ENCODE measurements around the gene GTF2F1. TPM values are rescaled to one million over a fixed set of nuclear protein-coding genes. Genes with fewer than 3 reads are reported as not detected.
A peak's percentile ranks its signal among the peaks of the same experiment; 100 is the strongest.
"Not testable (repeated sequence)": the region's sequence is repeated elsewhere in the genome, so short reads cannot be mapped to it uniquely, and the experiment has no call there.

GTF2F1 gene
- total RNA-seq, 2 donors from 2014 or later: 78.9 to 87.5 TPM

DNA sequence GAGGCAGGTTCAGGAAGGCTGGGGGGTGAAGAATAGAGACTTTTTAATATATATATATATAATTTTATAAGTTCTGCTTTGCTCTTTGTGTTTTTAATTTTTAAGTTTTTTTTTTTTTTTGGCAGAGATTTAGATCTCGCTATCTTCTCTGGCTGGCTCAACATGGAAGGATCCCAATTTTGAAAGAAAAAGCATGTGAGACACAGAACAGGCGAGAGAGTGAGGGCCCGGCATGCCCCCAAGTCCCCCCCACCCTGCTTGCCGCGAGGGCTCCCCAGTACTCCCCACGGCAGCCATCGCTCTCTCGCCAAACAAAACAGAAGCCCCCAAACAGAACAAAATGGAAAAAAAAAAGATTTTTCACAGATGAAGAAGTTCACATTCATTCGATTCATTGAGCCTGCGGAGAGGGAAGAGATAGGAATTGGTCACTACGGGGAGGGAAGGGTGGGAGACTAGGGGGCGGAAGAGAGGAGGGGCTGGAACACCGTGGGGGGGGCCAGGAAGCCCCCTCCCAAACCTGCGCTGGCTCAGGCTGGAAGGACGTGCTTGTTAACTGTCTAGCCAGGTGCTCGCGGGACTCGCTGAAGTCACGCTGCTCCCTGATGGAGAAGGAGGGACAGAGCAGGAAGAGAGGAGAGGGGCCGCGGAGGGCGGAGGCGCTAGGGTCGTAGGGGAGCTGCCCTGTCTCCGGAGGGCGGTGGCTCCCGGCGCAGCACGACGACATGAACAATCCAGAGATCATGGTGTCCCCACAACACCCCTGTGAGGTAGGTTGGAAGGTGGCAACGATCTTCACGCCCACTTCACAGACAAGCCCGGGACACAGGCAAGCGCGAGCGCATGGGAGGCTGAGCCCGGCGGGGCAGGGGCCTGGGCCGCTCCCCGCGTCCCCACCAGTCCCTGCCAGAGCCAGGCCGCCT, 21.0 kb upstream of the GTF2F1 start:
- Mint-ChIP-seq H3K27ac (no peak overlapping the region), H3K4me1 (ENCODE audit: low read depth) (no peaks in the 10 kb centered on the region), H3K9me3 (no peaks in the 10 kb centered on the region), H3K36me3 (ENCODE audit: insufficient read depth in 2 of 2) (peaks cover 0 to 5% of the 10 kb centered on the region in 2 donors), H3K27me3 (ENCODE audit: low read depth) (no peaks in the 10 kb centered on the region), H3K4me3 (no peak overlapping the region)
- DNase-seq (no peak), ATAC-seq (replicated peaks in 1 of 2) (no peak)

DNA sequence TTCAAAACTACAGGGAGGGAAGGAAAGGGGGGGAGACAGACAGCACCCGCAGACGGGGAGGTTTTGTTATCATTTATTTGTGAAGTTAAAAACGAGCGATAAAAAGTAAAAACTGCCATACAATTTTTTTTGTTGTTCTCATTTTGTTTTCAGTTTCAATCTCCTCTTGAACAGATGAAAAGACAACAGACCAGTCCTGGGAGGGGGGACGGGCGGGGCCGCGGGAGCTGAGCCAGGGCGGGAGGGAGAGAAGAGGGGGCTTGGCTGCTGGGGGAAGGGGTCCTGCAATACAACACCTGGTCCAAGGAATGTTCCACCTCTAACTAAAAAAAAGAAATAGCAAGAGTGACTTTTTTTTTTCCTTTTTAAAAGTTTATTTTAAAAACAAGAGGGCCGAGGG, 20.3 kb upstream of the GTF2F1 start:
- no peak for ATAC-seq (replicated peaks in 1 of 2)

DNA sequence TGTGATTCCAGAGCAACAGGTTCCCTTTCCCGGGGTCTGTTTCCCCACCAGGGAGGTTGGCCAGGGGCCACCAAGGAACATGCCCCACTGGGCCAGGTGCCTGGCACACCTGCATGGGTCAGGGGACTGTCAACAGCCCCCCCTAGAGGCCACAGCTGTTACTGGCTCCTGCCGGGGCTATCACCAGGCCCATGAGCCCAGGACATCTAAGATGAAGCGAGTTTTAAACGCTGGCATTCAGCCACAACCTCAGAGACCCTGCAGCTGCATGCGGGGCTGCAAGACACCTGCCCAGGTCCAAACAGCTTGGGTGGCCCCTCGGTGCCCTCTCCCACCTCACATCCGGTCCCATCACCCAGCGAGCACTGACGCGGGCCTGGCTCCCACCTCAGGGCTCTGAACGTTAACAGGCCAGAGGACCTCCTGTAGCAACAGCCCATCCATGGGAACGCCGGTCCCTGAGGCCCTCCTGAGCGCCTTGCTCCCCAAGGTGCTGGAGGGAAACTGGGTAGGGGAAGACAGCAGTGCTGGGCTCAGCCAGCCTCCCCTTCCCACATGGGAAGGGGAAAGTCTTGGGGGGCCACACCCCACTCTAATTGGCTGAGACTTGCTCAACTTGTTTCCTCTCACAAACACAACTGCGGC, 19.6 kb upstream of the GTF2F1 start:
- Mint-ChIP-seq H3K4me1 (ENCODE audit: low read depth) (no peaks in the 10 kb centered on the region), H3K27me3 (ENCODE audit: low read depth) (no peaks in the 10 kb centered on the region), H3K27ac (no peak overlapping the region), H3K4me3 (no peak overlapping the region), H3K36me3 (ENCODE audit: insufficient read depth in 2 of 2) (peaks cover 0 to 3% of the 10 kb centered on the region in 2 donors), H3K9me3 (no peaks in the 10 kb centered on the region)
- DNase-seq (peak; percentile 61 to 65), ATAC-seq (replicated peaks in 1 of 2) (peak; percentile 63 to 71)

More for the DNA sequence above, 20.3 kb upstream of the GTF2F1 start:
- Mint-ChIP-seq H3K4me3 (no peak overlapping the region), H3K36me3 (ENCODE audit: insufficient read depth in 2 of 2) (peaks cover 0 to 3% of the 10 kb centered on the region in 2 donors), H3K27ac (no peak overlapping the region), H3K4me1 (ENCODE audit: low read depth) (no peaks in the 10 kb centered on the region), H3K27me3 (ENCODE audit: low read depth) (no peaks in the 10 kb centered on the region), H3K9me3 (no peaks in the 10 kb centered on the region)
- no peak for DNase-seq

DNA sequence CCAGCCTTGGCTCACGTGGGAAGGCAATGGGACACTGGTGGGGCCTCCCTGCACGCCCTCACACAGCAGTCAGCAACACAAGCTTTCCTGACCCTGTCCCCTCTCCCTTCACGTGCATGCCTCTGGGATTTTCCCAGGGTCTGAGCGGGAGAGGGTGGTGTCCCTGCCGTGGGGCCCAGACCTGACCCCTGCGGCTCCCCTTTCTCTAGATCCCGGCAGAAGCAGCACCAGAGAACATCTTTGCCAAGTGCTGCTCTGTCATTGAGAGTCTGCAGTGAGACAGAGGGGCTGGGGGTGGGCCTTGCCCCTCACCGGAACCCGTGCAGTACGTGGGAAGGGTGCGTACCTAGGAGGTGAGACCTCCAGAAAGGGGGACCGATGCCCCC, 19.1 kb upstream of the GTF2F1 start:
- ATAC-seq (replicated peaks in 1 of 2) (peak; percentile 6 to 17), DNase-seq (no peak)
- peaks cover 0 to 1% of the 10 kb centered on the region in 2 donors for H3K36me3 Mint-ChIP-seq (ENCODE audit: insufficient read depth in 2 of 2)
- no peaks in the 10 kb centered on the region for H3K4me1 Mint-ChIP-seq (ENCODE audit: low read depth)
- no peaks in the 10 kb centered on the region for H3K9me3 Mint-ChIP-seq
- no peak overlapping the region for H3K4me3 Mint-ChIP-seq
- H3K27ac Mint-ChIP-seq: no peak overlapping the region
- H3K27me3 Mint-ChIP-seq (ENCODE audit: low read depth): no peaks in the 10 kb centered on the region

DNA sequence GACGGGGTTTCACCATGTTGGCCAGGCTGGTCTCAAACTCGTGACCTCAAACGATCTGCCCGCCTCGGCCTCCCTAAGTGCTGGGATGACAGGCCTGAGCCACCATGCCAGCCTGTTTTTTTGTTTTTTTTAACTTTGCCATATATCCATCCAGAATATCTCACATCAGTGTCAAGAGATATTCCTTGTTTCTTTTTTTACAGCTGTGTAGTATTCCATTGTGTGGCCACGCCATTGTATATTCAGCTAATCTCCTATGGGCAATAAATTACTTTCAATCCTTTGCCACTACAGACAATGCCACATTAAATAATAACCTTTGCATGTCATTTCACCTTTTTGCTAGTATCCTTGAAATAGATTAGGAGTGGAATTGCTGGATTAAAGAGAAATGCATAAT, 16.4 kb upstream of the GTF2F1 start:
- H3K36me3 Mint-ChIP-seq (ENCODE audit: insufficient read depth in 2 of 2): peaks cover 0 to 1% of the 10 kb centered on the region in 2 donors

DNA sequence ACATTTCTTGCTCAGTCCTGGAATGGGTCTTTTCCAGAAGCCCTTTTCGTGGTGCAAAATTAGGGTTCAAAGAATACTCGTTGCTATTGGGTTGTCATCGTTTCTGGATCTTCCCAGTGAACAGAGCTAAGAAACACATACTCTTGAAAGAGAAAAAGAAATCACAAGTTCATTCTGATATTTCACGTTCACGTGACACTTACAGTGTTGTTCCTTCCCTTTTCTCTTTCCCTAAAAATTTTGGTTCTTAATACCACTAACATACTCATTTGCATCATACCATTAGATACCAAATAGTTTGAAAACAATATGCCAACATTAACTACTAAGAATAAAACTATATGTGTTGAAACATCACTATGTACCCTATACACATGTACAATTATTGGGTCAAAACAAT, 13.4 kb upstream of the GTF2F1 start:
- ATAC-seq (replicated peaks in 1 of 2) (no peak), DNase-seq (no peak)
- Mint-ChIP-seq H3K4me3 (no peak overlapping the region), H3K36me3 (ENCODE audit: insufficient read depth in 2 of 2) (no peaks in the 10 kb centered on the region), H3K9me3 (no peaks in the 10 kb centered on the region), H3K27ac (no peak overlapping the region), H3K4me1 (ENCODE audit: low read depth) (no peaks in the 10 kb centered on the region), H3K27me3 (ENCODE audit: low read depth) (no peaks in the 10 kb centered on the region)

More for the DNA sequence above, 16.4 kb upstream of the GTF2F1 start:
- no peak for ATAC-seq (replicated peaks in 1 of 2)
- DNase-seq: no peak
- Mint-ChIP-seq H3K27ac (no peak overlapping the region), H3K27me3 (ENCODE audit: low read depth) (no peaks in the 10 kb centered on the region), H3K4me3 (no peak overlapping the region), H3K9me3 (no peaks in the 10 kb centered on the region), H3K4me1 (ENCODE audit: low read depth) (no peaks in the 10 kb centered on the region)

DNA sequence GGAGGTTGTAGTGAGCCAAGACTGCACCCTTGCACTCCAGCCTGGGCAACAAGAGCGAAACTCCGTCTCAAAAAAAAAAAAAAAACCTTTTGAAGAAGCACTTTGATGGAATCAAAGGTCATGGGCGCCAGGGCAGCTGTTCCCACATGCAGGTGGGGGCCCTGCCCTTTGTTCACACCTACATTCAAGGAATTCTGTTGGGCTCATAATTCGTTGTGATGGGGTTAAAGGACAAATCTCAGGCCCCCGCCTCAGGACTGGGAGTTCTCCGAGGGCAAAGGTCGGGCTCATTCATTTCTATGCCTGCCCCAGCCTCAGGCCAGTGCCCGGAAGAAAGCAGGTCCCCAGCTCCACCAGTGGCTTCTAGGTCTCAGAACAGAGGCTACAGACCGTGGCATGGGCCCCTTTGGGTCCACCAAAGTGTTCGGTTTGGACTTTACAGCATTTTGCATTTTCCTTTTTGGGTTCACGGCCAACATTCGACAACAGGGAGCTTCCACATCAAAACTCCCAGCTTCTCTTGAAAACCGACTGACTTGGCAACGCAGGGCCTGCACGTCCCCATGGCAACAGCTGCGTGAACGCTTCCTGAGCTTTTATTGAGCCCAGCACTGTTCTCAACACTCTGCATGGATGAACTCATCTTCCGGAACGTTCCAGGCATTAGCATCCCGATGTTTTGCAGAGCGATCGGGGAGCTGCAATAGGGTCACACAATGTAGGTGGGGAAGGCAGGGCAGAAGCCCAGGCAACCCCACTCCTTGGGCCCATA, 10.1 kb upstream of the GTF2F1 start:
- Mint-ChIP-seq H3K4me1 (ENCODE audit: low read depth) (no peaks in the 10 kb centered on the region), H3K27ac (no peak overlapping the region), H3K4me3 (no peak overlapping the region), H3K9me3 (no peaks in the 10 kb centered on the region), H3K27me3 (ENCODE audit: low read depth) (no peaks in the 10 kb centered on the region), H3K36me3 (ENCODE audit: insufficient read depth in 2 of 2) (no peaks in the 10 kb centered on the region)
- DNase-seq (no peak), ATAC-seq (replicated peaks in 1 of 2) (no peak)

DNA sequence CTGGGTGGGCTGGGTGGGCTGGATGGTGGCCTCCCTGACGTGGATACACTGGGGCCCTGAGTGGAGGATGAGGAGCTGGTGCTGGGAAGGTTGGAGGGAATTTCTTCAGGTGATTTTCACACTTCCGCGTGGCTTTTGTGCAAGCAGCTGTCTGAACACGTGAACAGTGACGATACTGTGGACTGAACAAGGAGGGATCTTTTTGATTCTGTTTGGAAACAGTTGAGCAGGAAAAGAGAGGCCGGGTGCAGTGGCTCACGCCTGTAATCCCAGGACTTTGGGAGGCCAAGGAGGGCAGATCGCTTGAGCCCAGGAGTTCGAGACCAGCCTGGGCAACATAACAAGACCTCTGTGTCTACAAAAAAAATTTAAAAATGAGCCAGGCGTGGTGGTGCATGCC, 9.1 kb upstream of the GTF2F1 start:
- Mint-ChIP-seq H3K27me3 (ENCODE audit: low read depth) (no peaks in the 10 kb centered on the region), H3K4me1 (ENCODE audit: low read depth) (no peaks in the 10 kb centered on the region), H3K36me3 (ENCODE audit: insufficient read depth in 2 of 2) (no peaks in the 10 kb centered on the region), H3K27ac (no peak overlapping the region), H3K9me3 (no peaks in the 10 kb centered on the region), H3K4me3 (no peak overlapping the region)
- no peak for ATAC-seq (replicated peaks in 1 of 2)
- DNase-seq: no peak

DNA sequence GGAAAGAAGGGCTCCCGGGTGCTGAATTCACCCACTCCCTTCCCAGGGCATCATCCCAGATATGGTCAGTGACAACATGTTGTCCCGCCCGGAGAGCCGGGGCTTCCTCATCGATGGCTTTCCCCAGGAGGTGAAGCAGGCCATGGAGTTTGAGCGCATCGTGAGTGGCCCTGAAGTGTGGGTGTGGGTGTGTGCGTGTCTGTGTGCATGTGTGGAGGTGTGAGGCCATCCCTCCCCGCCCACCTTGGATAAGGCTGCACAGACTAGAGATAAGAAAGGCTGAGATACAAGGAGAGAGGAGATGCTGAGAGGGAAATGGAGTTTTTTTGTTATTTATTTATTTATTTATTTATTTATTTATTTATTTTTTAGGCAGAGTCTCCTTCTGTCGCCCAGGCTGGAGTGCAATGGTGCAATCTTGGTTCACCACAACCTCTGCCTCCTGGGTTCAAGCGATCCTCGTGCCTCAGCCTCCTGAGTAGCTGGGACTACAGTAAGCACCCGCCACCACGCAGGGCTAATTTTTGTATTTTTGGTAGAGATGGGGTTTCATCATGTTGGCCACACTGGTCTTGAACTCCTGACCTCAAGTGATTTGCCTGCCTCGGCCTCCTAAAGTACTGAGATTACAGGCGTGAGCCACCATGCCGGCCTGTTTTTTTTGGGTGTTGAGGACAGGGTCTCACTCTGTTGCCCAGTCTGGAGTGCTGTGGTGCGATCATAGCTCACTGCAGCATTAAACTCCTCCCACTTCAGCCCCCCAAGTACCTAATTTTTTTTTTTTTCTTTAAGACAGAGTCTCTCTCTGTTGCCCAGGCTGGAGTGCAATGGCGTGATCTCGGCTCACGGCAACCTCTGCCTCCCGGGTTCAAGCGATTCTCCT, 7.3 kb upstream of the GTF2F1 start:
- not testable (repeated sequence) for H3K27me3 Mint-ChIP-seq (ENCODE audit: low read depth); H3K4me3 Mint-ChIP-seq; H3K9me3 Mint-ChIP-seq; DNase-seq; ATAC-seq (replicated peaks in 1 of 2); H3K4me1 Mint-ChIP-seq (ENCODE audit: low read depth); H3K27ac Mint-ChIP-seq; H3K36me3 Mint-ChIP-seq (ENCODE audit: insufficient read depth in 2 of 2)

DNA sequence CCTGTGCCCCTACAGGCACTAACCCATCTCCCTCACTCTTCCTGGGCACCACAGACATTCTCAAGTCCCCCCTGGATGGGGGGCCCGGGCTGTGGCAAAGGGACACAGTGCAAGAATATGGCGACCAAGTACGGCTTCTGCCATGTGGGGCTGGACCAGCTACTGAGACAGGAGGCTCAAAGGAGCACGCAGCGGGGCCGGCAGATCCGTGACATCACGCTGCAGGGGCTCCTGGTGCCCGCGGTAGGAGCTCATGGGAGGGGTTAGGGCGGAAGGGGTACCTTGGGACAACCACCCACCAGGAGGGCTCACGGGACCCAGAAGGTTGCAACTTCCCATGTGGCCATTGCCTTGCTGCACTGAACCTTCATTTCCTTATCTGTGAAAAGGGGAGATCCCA, 3.3 kb upstream of the GTF2F1 start:
- H3K9me3 Mint-ChIP-seq: no peaks in the 10 kb centered on the region
- H3K36me3 Mint-ChIP-seq (ENCODE audit: insufficient read depth in 2 of 2): peaks cover 1 to 3% of the 10 kb centered on the region in 2 donors
- no peak overlapping the region for H3K4me3 Mint-ChIP-seq
- peaks cover 22% of the 10 kb centered on the region for H3K4me1 Mint-ChIP-seq (ENCODE audit: low read depth)
- H3K27me3 Mint-ChIP-seq (ENCODE audit: low read depth): no peaks in the 10 kb centered on the region
- DNase-seq (no peak), ATAC-seq (replicated peaks in 1 of 2) (no peak)
- no peak overlapping the region for H3K27ac Mint-ChIP-seq

DNA sequence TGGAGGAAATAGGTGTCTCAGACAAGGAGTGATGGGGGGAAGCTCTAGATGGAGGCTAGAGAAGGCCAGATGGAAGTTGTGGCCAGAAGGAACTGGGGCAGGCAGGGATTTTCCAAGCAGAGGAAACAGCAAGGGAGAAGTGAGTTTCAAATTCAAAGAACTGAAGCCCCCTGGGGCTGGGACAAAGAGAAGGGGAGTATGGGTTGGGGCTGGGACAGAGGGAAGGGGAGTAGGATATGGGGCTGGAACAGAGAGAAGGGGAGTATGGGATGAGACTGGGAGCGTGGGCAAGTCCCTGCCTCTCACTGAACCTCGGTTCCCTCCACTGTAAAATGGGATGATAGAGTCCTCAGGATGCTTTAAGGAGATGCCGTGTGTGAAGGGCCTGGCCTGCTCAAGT, 1.9 kb upstream of the GTF2F1 start:
- no peak overlapping the region for H3K27ac Mint-ChIP-seq
- H3K4me1 Mint-ChIP-seq (ENCODE audit: low read depth): peaks cover 28% of the 10 kb centered on the region
- H3K9me3 Mint-ChIP-seq: no peaks in the 10 kb centered on the region
- peaks cover 4 to 6% of the 10 kb centered on the region in 2 donors for H3K36me3 Mint-ChIP-seq (ENCODE audit: insufficient read depth in 2 of 2)
- H3K4me3 Mint-ChIP-seq: peak overlapping the region; percentile 36 to 66
- H3K27me3 Mint-ChIP-seq (ENCODE audit: low read depth): no peaks in the 10 kb centered on the region
- no peak for ATAC-seq (replicated peaks in 1 of 2)
- no peak for DNase-seq

DNA sequence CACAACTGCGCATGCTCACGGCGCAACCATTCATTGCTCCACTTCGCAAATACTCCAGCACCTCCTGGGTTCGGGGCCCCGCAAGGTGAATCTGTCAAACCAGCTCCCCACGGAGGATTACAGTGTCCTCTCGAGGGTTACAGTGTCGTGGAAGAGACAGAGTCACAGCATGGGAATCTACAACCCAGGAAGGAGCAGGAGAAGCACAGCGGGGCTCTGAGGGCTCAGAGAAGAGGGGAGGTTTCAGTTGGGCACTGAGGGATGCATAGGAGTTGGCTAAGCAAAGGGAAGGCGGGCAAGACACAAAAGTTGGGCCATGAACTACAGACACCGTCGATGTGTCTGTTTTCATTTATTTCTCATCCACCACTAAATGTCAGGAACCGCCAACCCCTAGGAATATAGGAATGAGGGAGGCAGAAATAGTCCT, 1.0 kb upstream of the GTF2F1 start:
- no peaks in the 10 kb centered on the region for H3K27me3 Mint-ChIP-seq (ENCODE audit: low read depth)
- peaks cover 28% of the 10 kb centered on the region for H3K4me1 Mint-ChIP-seq (ENCODE audit: low read depth)
- no peak for ATAC-seq (replicated peaks in 1 of 2)
- peak in 1 of 2 donors; percentile 76 for DNase-seq
- peaks cover 4 to 7% of the 10 kb centered on the region in 2 donors for H3K36me3 Mint-ChIP-seq (ENCODE audit: insufficient read depth in 2 of 2)
- peak overlapping the region; percentile 90 to 96 for H3K4me3 Mint-ChIP-seq
- H3K27ac Mint-ChIP-seq: peak overlapping the region; percentile 99
- H3K9me3 Mint-ChIP-seq: no peaks in the 10 kb centered on the region

All from activated T-cell treated with anti-CD3 and anti-CD28 coated beads, Interleukin-2, amount 50 U/mL, for 72 hours (primary cell).